ENCODE results near the gene MPPE1.

The MPPE1 gene

GRCh38 chr18:11908182-11909060 lies at the start of gene MPPE1:
Gene MPPE1, minus strand, starts transcription at chr18:11908317. Its CDS starts 11,053 bp downstream, at chr18:11897264.
- peak within 1 kb of the TSS; percentile 75 for H3K27ac ChIP-seq
- 0 out of 2 replicates have a peak, but pooled peaks have one; percentile 6 for TF ChIP-seq CTCF (IDR thresholded peaks at IDR 0.05)
- TF ChIP-seq ZFX (IDR thresholded peaks at IDR 0.05; ENCODE audit: borderline replicate concordance) = 0 out of 2 replicates have a peak, but pooled peaks have one; percentile 30

- no peak overlapping the region for H3K27ac ChIP-seq
- TF ChIP-seq CTCF (IDR thresholded peaks at IDR 0.05) (no peak), ZFX (IDR thresholded peaks at IDR 0.05; ENCODE audit: borderline replicate concordance) (no peak)
These were observed 49.5 kb upstream of the MPPE1 start for GRCh38 chr18:11957636-11958035.

- no peak for TF ChIP-seq CTCF (IDR thresholded peaks at IDR 0.05)
- TF ChIP-seq ZFX (IDR thresholded peaks at IDR 0.05; ENCODE audit: borderline replicate concordance) = no peak
- no peak overlapping the region for H3K27ac ChIP-seq
These were observed 48.5 kb upstream of the MPPE1 start for GRCh38 chr18:11956371-11957308.

GRCh38 chr18:11955239-11956029 lies 47.3 kb upstream of the MPPE1 start:
- no peak for TF ChIP-seq CTCF (IDR thresholded peaks at IDR 0.05)
- TF ChIP-seq ZFX (IDR thresholded peaks at IDR 0.05; ENCODE audit: borderline replicate concordance) = no peak
- no peak overlapping the region for H3K27ac ChIP-seq

GRCh38 chr18:11953113-11953512 lies 45.0 kb upstream of the MPPE1 start:
- no peak for TF ChIP-seq ZFX (IDR thresholded peaks at IDR 0.05; ENCODE audit: borderline replicate concordance)
- no peak for TF ChIP-seq CTCF (IDR thresholded peaks at IDR 0.05)

GRCh38 chr18:11951390-11951851 lies 43.3 kb upstream of the MPPE1 start:
- no peak overlapping the region for H3K27ac ChIP-seq
- TF ChIP-seq CTCF (IDR thresholded peaks at IDR 0.05) (no peak), ZFX (IDR thresholded peaks at IDR 0.05; ENCODE audit: borderline replicate concordance) (no peak)

More at GRCh38 chr18:11953113-11953512, 45.0 kb upstream of the MPPE1 start:
- H3K27ac ChIP-seq = no peak overlapping the region
